CD4-positive, alpha-beta T cell treated with Interleukin-12 subunit alpha and Interleukin-12 subunit beta, for 1 hour (primary cell): ENCODE measurements around the gene GPC6.

ENCODE experiments used
- DNase-seq: peaks from one replicate; pipeline ENCODE4 v3.0.0-alpha.2; 2020

GPC6 gene

DNA sequence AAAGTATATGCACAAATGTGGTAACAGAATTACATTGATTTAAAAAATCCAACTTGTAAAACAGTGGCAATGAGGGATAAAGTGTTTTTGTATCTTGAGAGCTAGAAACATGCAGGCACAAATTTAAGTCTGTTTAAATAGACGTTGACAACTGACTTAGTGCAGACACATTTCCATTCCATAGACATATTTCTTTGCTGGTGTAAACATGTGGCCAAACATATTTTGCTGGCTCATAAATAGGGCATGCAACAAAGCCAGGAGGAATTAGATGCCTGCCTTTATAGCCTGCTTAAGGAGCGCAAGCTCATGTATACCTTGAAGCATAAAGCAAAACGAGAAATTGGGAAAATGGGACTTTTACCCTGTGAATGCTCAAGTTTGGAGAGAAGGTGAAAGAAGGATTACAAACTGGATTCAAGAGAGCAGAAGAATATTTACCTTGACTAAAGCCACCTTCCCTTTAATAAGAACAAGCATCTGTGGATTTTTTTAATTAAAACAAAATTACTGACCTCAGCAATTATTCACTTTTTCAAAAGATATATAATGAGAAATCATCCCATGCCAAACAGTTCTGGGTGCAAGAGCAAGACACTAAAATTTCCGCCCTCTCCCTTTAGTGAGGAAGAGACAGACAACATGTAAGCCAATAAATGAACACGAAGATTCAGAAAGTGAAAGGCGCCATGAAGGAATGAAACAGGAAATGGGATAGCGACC lies 1181.9 kb downstream of the GPC6 start:
- DNase-seq: no peak

DNA sequence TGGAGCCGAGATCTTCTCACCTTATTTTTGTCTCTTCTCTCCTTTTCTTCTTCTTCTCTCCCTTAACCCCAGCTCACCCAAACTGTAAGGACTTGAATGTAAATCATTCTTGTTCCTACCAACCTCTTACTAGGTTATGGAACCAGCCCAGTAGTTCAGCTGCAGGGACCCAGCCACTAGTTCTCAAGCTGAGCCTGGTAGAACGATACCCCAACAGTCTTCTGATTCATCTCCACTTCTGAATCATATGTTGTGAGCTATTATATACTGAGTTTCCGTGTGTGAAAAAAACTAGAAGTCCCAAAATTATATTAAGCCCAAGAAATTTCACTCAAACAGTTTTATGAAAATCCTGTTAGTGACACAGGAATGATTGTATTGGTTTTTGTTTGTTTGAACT lies 1185.1 kb downstream of the GPC6 start:
- no peak for DNase-seq

DNA sequence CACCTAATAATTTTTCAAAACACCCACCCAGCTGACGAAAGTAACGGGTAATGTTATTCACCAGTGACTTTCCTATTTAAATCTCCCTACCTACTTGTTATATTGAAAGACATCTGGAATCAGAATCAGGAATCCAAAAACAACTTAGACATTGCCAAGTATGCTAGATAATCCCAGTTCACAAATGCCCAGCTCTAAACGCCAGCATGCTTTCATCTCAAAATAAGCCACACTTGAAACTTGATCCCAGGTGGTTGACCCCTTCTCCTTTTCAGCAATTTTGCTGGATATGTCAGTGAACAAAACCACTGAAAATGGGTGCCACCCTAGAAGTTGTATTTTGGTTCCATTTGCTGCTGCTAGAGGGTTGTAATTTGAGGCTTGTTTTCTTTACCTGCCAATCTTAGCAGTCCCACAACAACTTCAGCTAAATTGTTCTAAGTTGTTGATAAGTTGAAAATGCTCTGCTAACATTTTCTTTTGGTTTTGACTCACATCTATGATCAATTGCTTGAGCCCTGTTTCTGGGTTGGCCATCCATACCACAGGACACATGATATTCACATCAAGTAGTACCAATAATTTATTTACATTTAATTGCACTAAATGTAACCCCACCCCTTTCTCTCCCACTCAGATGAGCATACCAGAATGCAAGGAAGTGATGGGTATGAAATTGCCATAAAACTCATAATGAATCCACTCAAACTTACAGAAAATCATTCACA lies 1186.4 kb downstream of the GPC6 start:
- DNase-seq: no peak

DNA sequence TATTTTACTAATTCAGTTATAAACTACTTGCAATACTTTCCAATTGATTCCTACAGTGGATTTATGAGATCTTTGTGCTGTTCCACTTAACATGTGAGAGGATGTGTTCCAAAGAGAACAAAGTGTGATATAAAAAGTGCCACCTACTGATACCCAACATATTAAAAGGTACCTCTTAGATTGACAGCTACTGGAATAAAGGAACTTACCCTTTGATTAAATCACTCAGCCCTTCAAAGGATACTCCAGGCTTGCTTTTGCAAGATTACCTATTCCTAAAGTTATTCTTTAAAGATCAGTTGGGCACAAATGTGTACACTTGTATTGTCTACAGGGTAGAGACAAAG lies 1187.0 kb downstream of the GPC6 start:
- no peak for DNase-seq

DNA sequence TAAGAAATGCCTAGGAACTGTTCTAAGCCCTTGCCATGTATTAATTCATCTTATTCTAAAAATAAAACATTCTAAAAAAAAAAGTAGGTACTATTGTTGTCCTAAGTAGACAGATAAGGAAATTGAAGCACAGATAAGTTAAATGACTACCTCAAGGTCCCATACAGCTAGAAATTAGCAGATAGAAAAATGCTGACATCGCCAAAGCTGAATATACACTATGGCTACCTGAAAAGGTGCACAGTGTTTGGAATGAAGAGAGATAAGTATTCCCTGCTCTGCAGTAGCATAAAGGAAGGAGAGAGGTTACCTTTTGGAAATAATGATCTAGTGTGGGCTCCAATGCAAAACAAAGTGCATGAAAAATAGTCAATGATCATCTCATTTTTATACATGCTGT lies 1187.5 kb downstream of the GPC6 start:
- DNase-seq: no peak

DNA sequence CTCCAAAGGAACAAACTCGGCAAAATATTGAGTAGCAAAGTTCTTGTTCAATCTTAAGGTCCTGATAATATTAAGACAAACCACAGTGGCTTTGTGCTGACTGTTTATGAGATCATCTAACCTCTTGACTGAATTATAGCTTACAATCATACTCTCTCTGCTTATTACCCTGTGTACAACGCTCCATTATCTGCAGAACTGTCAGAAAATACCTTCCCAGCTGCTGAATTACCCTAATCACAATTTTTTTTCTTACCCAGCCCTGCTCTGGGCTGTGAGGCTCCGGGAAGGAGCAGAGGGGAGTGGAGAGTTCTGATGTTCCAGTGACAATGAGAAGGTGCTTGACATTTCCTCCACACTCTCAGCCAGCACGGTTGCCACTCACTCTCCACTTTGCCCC lies 1188.1 kb downstream of the GPC6 start:
- DNase-seq: no peak

DNA sequence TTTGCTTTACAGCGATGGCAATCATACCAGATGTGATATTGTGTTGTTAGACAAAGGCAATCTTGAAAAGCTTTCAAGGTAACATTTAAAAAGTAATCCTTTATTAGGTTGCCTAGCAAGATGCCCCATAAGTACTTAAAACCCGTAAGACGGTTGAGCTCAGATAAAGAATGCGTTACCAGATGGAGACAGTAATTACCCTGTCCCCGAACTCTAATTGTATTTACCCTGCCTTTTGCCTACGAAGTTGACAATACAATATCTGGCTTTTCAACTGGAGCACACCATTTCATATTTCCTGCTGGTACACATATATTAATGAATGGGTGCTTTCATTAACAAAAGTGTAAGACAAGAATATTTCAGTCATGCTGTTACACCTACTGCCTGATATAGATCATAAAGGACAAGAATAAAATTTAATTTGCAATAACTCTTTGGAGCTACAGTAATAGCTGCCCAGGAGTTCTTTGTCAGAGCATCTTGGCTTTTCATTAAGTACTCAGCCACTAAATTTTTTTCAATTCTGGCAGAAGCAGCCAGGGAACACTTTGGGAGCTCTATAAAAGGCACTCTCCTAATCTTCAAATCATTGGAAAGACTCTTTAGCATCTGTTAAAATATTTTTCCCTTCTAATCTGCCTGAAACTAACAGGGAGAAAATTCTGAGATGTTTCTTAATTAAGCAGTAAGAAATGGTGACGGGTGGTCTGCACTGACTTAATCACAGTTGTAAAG lies 1189.1 kb downstream of the GPC6 start:
- no peak for DNase-seq

DNA sequence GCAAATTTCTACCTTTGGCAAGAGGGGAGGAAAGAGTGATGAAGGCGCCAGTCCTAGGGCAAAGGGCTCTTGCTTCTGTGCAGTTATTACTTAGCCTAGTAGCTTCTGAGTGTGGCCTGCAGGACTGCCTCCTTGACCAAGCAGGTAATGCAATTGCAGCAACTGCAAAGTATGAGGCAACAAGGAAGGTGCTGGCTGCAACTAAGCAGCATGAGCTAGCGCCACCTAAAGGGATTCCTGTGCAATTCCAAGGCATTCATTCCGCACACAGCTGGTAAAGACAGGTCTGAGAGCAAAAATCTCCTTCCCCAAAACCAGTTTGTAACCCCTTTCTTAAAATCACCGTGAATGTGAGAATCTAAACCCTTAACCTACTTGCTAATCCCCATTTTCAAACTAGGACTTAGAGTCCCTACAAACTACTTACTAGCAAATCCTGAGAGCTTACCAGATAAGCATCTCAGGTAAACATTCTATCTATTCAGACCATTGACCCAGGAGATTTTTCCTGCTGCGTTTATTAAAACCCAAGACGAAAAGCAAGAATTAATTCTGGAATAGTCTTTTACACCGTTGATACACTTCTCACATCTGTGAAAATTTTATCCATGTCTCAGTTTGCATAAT lies 1190.0 kb downstream of the GPC6 start:
- DNase-seq: no peak

DNA sequence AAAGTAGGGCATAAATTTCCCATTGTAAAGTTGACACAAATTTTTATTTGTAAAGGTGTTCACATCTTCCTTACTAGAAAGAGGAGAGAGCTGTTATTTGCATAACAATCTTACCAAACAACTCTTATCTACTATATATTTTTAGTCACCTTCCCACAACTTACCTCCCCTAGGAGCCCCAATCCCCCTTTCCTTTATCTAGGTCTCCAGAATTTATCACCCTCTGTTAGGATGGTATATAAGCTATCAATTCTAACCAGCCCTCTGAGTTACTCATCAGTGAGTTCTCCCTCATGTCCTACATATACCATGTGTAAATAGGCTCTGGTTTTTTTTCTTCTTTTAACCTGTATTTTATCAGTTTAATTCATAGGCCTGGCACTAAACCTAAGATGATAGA lies 1190.7 kb downstream of the GPC6 start:
- DNase-seq: no peak

DNA sequence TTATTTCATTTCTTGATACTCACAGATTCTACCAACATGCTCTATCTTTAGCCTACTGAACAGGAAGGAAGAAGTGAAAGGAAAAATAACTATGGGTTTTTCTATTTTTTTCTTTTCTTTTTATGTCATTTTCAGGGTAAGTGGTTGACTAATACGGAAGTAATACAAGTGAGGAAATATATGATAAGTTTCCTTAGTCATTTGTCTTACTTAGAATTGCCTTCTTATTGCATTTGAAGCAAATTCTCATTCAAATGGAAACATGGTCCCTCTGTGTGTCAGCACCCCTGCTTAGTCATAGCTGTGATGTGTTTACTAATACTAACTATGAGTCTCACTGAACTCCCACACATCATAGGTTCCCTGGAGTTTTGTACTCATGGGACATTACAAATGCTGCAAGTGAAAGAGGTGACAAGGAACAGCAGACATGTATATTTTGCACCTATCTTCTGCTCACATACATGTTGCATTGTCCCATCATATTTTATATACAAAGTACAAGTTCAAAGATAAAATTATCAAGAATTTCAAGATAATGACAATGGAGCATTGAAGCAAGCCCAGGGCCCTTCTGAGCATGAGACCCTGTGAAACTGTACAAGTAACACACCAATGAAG lies 1192.8 kb downstream of the GPC6 start:
- no peak for DNase-seq

DNA sequence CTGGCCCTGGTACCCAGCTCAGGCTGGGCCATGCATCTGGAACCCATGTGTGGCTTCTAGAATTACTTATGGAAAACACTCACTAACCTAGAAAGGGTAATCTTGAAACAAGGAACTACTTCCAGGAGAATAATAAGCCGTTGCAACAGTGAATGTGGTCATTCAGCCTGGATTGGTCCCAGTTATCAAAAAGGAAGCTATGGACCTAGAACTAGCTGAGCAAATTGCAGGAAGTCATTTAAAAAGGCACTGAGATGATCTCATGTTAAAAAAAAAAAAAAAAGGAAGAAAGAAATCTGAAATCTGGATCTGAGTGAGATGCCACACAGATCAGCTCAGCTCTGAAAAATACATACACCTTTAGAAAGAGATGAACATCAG lies 1193.3 kb downstream of the GPC6 start:
- no peak for DNase-seq

DNA sequence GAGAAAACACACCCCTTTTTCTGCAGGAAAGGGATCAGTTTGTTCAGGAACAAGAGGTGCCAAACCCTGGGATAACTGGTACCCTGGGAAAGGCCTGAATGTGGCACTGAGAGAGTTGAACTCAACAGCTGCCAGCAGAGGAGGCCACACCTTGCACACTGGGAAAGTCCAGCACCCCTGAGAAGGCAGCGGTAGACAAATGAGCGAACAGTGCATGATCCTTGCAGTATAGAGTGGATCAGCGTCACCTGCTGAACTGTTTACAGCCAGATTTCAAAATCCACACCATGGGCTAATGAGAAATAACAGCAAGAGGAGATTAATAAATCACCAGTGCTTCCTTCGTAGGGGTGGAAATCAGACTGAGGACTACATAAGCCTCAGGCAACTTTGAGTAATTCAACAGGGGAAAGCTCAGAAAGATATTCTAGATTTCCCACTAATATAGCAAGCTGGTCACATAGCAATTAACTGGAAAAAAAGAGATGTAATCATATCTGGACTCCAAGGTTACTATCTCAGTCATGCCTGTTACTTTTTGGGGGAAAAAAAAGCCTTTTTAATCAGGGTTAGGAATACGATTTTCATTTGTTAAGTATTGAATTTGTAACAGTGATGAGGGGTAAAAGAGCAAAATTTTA lies 1200.8 kb downstream of the GPC6 start:
- DNase-seq: no peak

DNA sequence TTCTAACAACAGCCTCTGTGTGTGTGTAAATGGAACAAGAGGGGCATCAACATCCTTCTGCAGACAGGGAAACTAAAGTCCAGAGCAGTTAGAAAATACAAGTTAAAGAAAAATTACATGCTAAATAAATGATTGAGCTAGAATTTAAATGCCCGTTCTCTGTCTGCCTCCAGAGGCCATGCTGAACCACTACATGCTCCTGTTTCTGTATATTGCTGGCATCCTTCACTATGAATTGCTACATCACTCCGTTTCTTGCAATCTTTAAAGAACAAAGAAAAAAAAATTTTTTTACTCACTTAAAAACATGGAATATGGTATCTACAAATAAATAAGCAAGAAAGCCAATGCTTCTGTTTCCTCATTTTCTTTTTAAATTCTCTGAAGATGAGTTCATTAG lies 1205.0 kb downstream of the GPC6 start:
- DNase-seq: no peak

DNA sequence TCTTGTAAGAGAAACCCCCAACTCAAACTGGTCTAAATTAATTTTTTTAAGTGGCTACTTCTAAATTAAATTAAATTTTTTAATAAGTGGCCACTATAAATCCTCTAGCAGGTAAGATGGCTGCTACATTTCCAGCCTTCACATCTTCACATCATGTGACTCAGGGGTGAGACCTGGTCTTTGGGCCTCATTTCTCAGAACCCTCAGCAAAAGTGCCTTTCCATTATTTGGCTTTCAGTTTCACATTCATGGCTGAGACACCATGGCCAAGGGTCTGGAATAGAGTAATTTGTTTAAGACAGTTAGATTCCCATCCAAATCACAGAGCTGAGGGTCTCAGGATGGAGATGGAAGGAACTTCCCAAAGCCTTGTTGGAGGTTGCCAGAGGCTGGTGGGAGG lies 1205.4 kb downstream of the GPC6 start:
- DNase-seq: no peak

DNA sequence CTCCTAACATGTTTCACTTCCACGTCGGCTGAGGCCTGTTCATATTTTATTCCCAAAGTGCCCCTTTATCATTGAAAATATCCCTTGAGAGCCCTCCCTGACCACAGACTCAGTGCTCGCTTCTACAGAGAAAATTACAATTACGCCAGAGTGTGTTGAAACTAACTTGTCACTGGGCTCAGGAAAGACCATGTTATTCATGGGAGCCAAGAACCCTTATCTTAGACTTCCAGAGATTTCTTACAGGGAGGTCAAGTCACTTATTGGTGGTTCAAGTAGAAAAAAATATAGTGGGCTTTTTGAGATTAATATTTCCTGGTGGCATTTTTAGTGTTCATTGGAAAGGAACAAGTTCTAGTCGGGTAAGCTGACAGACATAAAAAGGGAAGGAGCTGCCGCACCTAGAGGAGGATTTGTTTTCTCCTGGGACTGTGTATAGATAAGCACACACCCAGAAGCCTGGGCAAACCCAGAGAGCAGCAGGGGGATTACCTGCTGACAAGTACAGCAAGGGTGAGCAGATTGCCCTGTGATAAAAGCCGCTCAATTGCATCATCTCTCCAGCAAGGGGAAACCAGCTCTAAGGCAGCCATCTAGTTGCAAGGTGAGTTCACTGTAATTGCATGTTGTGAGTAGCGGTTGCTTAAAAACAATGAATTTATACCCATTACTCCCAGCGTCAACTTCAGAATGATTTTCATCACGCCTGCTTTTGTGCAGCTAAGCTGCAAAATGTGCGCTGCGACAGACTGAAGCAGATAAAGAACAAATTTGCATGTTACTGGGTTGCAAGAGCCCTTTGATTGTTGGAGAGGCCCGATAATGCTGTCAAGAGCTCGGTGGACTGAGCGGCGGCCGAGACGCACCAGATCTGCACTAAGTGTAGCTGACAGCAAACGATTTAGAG lies 1206.7 kb downstream of the GPC6 start:
- no peak for DNase-seq

DNA sequence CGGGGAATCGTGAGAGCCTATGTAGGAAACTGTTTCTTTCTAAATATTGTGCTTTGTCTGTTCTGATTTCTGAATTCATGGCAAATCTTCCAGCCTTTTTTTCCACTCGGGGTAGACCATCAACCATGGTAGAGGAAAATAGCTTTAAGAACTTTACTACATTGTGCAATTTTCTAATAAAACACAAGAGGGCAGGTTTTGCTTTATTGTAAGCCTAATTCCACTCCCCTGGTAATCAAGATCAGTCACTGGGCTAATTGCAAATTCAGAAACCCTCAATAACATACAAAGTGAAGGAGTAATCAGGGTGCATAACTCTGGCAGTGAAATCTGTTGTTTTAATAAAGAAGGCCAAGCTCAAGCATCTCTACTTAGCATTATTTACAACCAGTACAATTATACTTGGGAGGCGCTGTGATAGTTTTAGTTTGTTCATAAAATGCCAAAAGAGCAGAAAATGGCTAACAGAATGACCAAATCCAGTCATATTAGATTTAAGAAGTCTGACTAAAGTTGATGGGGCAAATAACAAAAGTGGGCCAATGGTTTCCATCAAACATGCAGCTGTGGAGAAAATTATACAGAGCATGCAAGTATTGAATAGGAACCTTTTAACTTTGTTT lies 1209.1 kb downstream of the GPC6 start:
- DNase-seq: peak; percentile 56

DNA sequence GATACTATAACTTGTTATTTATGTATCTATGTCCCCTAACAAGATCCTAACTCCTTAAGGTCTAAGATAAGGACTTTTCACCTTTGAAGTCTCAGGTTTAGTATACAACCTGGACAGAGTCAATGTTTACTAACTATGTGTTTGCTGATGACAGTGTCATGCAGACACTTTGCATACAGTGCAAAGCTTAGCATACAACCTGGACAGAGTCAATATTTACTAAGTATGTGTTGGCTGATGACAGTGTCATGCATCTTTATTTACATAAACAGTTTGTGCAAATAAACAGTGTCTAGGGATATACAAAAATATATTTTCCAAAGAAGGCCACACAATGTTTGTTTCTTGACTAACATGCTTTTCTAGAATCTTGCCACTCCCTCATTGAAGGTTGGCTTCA lies 1218.2 kb downstream of the GPC6 start:
- DNase-seq: no peak

DNA sequence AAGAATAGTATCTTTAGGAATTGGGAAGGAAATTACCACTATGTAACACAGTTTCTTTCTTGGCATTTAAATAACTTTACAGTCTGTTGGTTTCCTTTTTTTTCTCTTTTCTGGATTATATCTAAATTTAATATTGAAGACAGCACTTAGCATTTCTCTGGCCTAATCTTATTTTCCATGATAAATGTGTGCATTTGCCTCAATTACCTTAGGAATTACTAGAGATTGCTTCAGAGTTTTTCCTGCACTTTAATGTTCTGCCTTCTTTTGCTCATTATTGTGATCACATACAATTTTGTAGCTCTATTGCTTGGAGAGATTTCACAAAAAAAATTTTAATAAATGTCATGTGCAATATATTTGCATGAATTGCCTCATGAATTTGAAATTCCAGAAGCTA lies 1227.7 kb downstream of the GPC6 start:
- DNase-seq: no peak

DNA sequence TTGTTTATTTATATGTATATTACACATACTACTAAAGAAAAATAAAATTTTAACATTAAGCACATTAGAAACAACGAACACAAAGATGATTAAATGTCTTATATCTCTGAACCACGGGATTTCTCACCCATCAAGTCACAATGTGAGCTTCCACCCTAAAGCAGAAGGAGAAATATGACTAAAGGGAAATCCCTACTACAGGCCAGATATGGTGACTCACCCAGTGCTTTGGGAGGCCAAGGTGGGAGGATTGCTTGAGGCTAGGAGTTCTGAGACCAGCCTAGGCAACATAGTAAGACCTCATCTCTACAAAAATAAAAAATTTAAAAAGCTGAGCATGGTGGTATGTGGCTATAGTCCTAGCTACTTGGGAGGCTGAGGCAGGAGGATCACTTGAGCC lies 1228.3 kb downstream of the GPC6 start:
- DNase-seq: no peak

DNA sequence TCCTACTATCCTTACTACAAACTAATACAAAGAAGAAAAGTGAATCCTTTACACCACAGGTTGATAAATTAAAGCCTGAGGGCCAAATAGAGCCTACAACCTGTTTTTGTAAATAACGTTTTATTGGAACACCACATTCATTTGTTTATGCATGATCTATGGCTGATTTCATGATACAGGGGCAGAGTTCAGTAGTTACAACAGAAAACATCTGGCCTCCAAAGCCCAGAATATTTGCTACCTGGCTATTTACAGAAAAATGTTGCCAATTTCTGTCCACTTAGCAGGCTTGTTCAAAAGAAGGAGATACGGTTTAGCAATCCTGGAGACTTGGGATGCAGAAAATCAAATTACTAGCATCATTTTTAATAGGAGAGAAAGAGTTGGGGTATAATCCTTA lies 1228.8 kb downstream of the GPC6 start:
- DNase-seq: no peak
